T-cell (primary cell): Measurements from ENCODE around the gene USH2A. TPM values are rescaled to one million over a fixed set of nuclear protein-coding genes. Genes with fewer than 3 reads are reported as not detected.

Experiments
- ATAC-seq, 4 experiments: fragments of 200-7000 bp in 3 of 4; fragments of 150-1000 bp in 1 of 4; cut with Tn5 transposase; replicated peaks in 1 of 4; 1 replicate in 3 of 4; 2 replicates in 1 of 4; pipeline ENCODE4 v1.10.0; 2021; ENCODE audit warnings: moderate library complexity in 3 of 4, mild to moderate bottlenecking in 2 of 4, moderate number of reproducible peaks in 1 of 4
- CTCF ChIA-PET, 2 donors: fragments of 300-600 bp; sonication (Branson Sonifier 250); formaldehyde crosslinking; loops; one replicate each; lab custom pipeline; 2022; ENCODE audit warnings: antibody characterized with exemption in 2 of 2; lab: Charles Lee
- POLR2A ChIA-PET, 2 donors: fragments of 300-600 bp; sonication (Branson Sonifier 250); formaldehyde crosslinking; loops; one replicate each; lab custom pipeline; 2022; ENCODE audit warnings: antibody characterized with exemption in 2 of 2; lab: Charles Lee
- DNase-seq, 35 experiments: peaks; one replicate each; pipeline versions ENCODE4 v3.0.0 to v3.0.0-alpha.2; 2013 to 2023
- H3K27ac ChIP-seq: one replicate; pipeline ENCODE4 v1.5.1; 2013; ENCODE audit warnings: low read length
- H3K27me3 ChIP-seq, 2 experiments: replicated peaks in 1 of 2; 1 replicate in 1 of 2; 2 replicates in 1 of 2; pipeline versions ENCODE4 v1.6.1 to v1.7.0; 2013; ENCODE audit warnings: low read length in 1 of 2, mixed read lengths in 1 of 2; ENCODE audit not compliant: control insufficient read depth in 2 of 2, insufficient read depth in 2 of 2; ENCODE audit errors: extremely low read depth in 1 of 2
- H3K36me3 ChIP-seq, 2 donors: 1 replicate in 1 of 2; 2 replicates in 1 of 2; pipeline versions ENCODE4 v1.6.1 to v1.7.0; 2013; ENCODE audit warnings: low read length in 1 of 2; ENCODE audit not compliant: control insufficient read depth in 2 of 2, insufficient read depth in 1 of 2; ENCODE audit errors: extremely low read depth in 1 of 2
- H3K4me1 ChIP-seq, 2 experiments: 1 replicate in 1 of 2; 2 replicates in 1 of 2; pipeline versions ENCODE4 v1.6.1 to v1.7.0; 2013; ENCODE audit warnings: low read length in 2 of 2, mixed read lengths in 1 of 2; ENCODE audit not compliant: insufficient read depth in 2 of 2, control insufficient read depth in 1 of 2; ENCODE audit errors: extremely low read depth in 1 of 2
- H3K4me3 ChIP-seq, 2 donors: 1 replicate in 1 of 2; 2 replicates in 1 of 2; pipeline versions ENCODE4 v1.5.1 to v1.7.0; 2013; ENCODE audit warnings: mild to moderate bottlenecking in 2 of 2, low read length in 1 of 2, moderate library complexity in 1 of 2; ENCODE audit not compliant: control insufficient read depth in 1 of 2; ENCODE audit errors: extremely low read depth in 1 of 2
- H3K9me3 ChIP-seq: 2 replicates; pipeline ENCODE4 v1.7.0; 2013
- H3K27ac Mint-ChIP-seq, 2 donors: one replicate each; pipeline ENCODE4 v1.8.0; 2020 to 2021; ENCODE audit warnings: mild to moderate bottlenecking in 2 of 2, mixed read lengths in 2 of 2
- H3K27me3 Mint-ChIP-seq, 2 donors: one replicate each; pipeline ENCODE4 v1.8.0; 2021 to 2022; ENCODE audit warnings: mixed read lengths in 2 of 2
- H3K36me3 Mint-ChIP-seq: one replicate; pipeline ENCODE4 v1.8.0; 2021; ENCODE audit warnings: mixed read lengths
- H3K4me1 Mint-ChIP-seq, 3 donors: one replicate each; pipeline ENCODE4 v1.8.0; 2020 to 2022; ENCODE audit warnings: mixed read lengths in 3 of 3, mild to moderate bottlenecking in 1 of 3
- H3K4me3 Mint-ChIP-seq, 3 donors: one replicate each; pipeline ENCODE4 v1.8.0; 2020 to 2022; ENCODE audit warnings: mild to moderate bottlenecking in 3 of 3, mixed read lengths in 3 of 3, moderate library complexity in 3 of 3
- H3K9me3 Mint-ChIP-seq, 3 donors: one replicate each; pipeline ENCODE4 v1.8.0; 2020 to 2022; ENCODE audit warnings: mixed read lengths in 3 of 3
- WGBS: methylation state at CpG from one replicate; pipeline ENCODE4 v1.1.5; 2013; ENCODE audit warnings: missing lambda C conversion rate; ENCODE audit not compliant: insufficient coverage; 5-methylcytosine and 5-hydroxymethylcytosine counted together
- total RNA-seq, 35 experiments: library from RNA in 6 of 35; stranded (reverse) in 6 of 35; fragments of 120-200 nt in 1 of 35; gene quantifications; one replicate each; pipeline versions ENCODE4 v1.2.1 to v1.2.4 and lab custom pipeline; 2013 to 2026

The USH2A gene
- total RNA-seq, 5 donors from 2014 or later (not counting 1 experiment from before 2014, with no cell fraction given) = not detected

- Mint-ChIP-seq H3K27me3 (no peaks in the 10 kb centered on the region), H3K9me3 (peaks cover 13 to 22% (median 14%) of the 10 kb centered on the region in 3 donors), H3K36me3 (no peaks in the 10 kb centered on the region), H3K4me1 (no peaks in the 10 kb centered on the region), H3K27ac (no peak overlapping the region), H3K4me3 (no peak overlapping the region)
- WGBS = no CpG with 5 or more reads among the region's 4 CpGs
- H3K4me3 ChIP-seq = no peak overlapping the region
- POLR2A ChIA-PET = no interaction called here
- no peak for ATAC-seq
- no peak for DNase-seq
- CTCF ChIA-PET = no interaction called here
- no peaks in the 10 kb centered on the region for H3K27me3 ChIP-seq
- H3K36me3 ChIP-seq = no peaks in the 10 kb centered on the region
- H3K4me1 ChIP-seq = no peaks in the 10 kb centered on the region
- no peaks in the 10 kb centered on the region for H3K9me3 ChIP-seq
- H3K27ac ChIP-seq = no peak overlapping the region
Measured at GRCh38 chr1:216190438-216190837, 232.8 kb downstream of the USH2A start.

DNA sequence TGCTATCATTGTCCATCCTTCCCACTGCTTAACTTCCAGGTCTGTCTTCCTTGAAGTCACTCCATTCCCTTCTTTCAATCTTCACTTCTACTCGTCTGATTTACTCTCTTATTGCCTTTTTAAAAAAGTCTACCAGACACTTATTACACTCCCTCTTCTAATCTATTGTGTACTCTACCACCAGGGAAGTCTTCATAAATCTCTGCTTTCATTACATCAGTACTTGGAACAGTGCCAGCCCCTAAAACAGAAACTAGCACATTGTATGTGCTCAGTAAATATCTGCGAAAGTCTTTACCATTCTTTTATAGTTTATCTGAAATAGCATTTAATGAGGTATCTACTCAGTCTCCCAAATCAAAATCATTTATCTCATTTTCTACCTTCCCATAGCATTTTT lies 236.4 kb downstream of the USH2A start:
- DNase-seq (no peak), ATAC-seq (no peak)
- no peaks in the 10 kb centered on the region for H3K4me1 ChIP-seq
- H3K4me3 Mint-ChIP-seq = no peak overlapping the region
- H3K27me3 ChIP-seq = no peaks in the 10 kb centered on the region
- H3K9me3 Mint-ChIP-seq = peaks cover 7 to 15% (median 10%) of the 10 kb centered on the region in 3 donors
- H3K36me3 ChIP-seq = no peaks in the 10 kb centered on the region
- no peak overlapping the region for H3K4me3 ChIP-seq
- H3K27ac ChIP-seq = no peak overlapping the region
- no peaks in the 10 kb centered on the region for H3K4me1 Mint-ChIP-seq
- WGBS = 56% methylated on average over 1 of the region's 2 CpGs
- POLR2A ChIA-PET = no interaction called here
- H3K27me3 Mint-ChIP-seq = no peaks in the 10 kb centered on the region
- H3K36me3 Mint-ChIP-seq = no peaks in the 10 kb centered on the region
- H3K27ac Mint-ChIP-seq = no peak overlapping the region
- CTCF ChIA-PET = no interaction called here
- no peaks in the 10 kb centered on the region for H3K9me3 ChIP-seq

GRCh38 chr1:216186141-216186540 lies 237.1 kb downstream of the USH2A start:
- Histone ChIP-seq H3K27me3 (no peaks in the 10 kb centered on the region), H3K36me3 (no peaks in the 10 kb centered on the region), H3K27ac (no peak overlapping the region), H3K9me3 (no peaks in the 10 kb centered on the region), H3K4me1 (no peaks in the 10 kb centered on the region), H3K4me3 (no peak overlapping the region)
- Mint-ChIP-seq H3K36me3 (no peaks in the 10 kb centered on the region), H3K27ac (no peak overlapping the region), H3K9me3 (peaks cover 7 to 15% (median 10%) of the 10 kb centered on the region in 3 donors), H3K4me3 (no peak overlapping the region), H3K27me3 (no peaks in the 10 kb centered on the region), H3K4me1 (no peaks in the 10 kb centered on the region)
- WGBS = 71% methylated on average over 1 of the region's 2 CpGs
- CTCF ChIA-PET = no interaction called here
- no peak for ATAC-seq
- DNase-seq = no peak
- POLR2A ChIA-PET = no interaction called here

DNA sequence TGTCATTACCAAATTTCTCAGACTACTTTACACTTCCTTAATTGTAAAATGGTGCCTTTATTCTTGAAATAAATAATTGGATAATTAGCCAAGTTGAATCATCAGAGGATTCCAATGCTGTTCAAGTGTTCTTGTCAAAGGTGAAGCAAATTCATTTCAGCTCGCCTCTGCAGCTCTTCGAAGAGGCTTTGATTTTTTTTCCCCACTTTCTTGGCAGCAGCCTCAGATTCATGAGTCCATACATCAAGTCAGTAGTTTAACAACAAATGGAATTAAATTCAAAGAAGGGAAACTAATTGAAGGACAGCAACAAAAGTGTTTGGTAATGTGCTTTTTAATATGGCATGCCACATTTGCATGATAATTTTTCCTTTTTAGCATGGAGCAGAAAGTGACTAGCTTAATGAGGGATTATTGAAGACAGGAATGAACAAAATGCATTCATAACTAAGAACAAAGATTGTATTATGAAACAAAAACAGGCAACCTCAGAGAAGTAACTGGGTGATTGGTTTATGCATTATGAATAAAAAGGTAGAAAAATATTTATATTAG lies 239.0 kb downstream of the USH2A start:
- DNase-seq = no peak
- no peak overlapping the region for H3K4me3 Mint-ChIP-seq
- ATAC-seq = no peak
- no peaks in the 10 kb centered on the region for H3K4me1 Mint-ChIP-seq
- H3K27ac Mint-ChIP-seq = no peak overlapping the region
- no peaks in the 10 kb centered on the region for H3K9me3 ChIP-seq
- no peaks in the 10 kb centered on the region for H3K27me3 Mint-ChIP-seq
- ChIA-PET POLR2A (no interaction called here), CTCF (no interaction called here)
- H3K36me3 ChIP-seq = no peaks in the 10 kb centered on the region
- no peaks in the 10 kb centered on the region for H3K27me3 ChIP-seq
- no peaks in the 10 kb centered on the region for H3K4me1 ChIP-seq
- H3K4me3 ChIP-seq = no peak overlapping the region
- H3K27ac ChIP-seq = no peak overlapping the region
- no peaks in the 10 kb centered on the region for H3K36me3 Mint-ChIP-seq
- 83% methylated on average over 2 of the region's 2 CpGs for WGBS
- H3K9me3 Mint-ChIP-seq = peaks cover 8 to 11% (median 10%) of the 10 kb centered on the region in 3 donors

DNA sequence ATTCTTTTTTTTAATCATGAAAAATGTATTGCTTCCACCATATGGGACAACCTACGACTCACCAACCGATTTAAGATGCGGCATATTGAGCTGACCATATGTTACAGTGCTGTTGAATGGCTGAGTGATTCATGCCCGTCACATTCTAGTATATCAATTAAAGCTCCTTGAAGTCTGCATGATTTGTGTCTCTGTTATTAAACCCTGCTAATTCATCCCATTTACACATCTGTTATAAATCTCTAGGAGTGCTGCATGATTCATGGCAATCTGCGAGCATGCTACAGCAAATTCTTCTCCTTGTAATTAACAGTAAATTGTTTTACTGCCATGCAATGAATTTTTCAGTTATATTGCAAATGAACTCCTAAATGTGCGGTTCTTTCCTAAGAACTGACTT lies 239.8 kb downstream of the USH2A start:
- Histone ChIP-seq H3K4me1 (no peaks in the 10 kb centered on the region), H3K27me3 (no peaks in the 10 kb centered on the region), H3K4me3 (no peak overlapping the region), H3K27ac (no peak overlapping the region), H3K36me3 (no peaks in the 10 kb centered on the region), H3K9me3 (no peaks in the 10 kb centered on the region)
- ChIA-PET POLR2A (interaction anchor here in 1 of 2 donors (0.7 kb wide), 1 partner anchor 64 kb away, joined by 3 read pairs; no protein-coding TSS in a partner anchor), CTCF (no interaction called here)
- H3K4me1 Mint-ChIP-seq = no peaks in the 10 kb centered on the region
- no peaks in the 10 kb centered on the region for H3K27me3 Mint-ChIP-seq
- no peak overlapping the region for H3K27ac Mint-ChIP-seq
- ATAC-seq = no peak
- no peak overlapping the region for H3K4me3 Mint-ChIP-seq
- no peaks in the 10 kb centered on the region for H3K36me3 Mint-ChIP-seq
- no peak for DNase-seq
- peaks cover 8 to 11% (median 10%) of the 10 kb centered on the region in 3 donors for H3K9me3 Mint-ChIP-seq
- no CpG with 5 or more reads among the region's 6 CpGs for WGBS

GRCh38 chr1:216183007-216183406 lies 240.2 kb downstream of the USH2A start:
- Mint-ChIP-seq H3K4me3 (no peak overlapping the region), H3K27ac (no peak overlapping the region), H3K9me3 (peaks cover 6 to 8% (median 7%) of the 10 kb centered on the region in 3 donors), H3K4me1 (no peaks in the 10 kb centered on the region), H3K27me3 (no peaks in the 10 kb centered on the region), H3K36me3 (no peaks in the 10 kb centered on the region)
- Histone ChIP-seq H3K27ac (no peak overlapping the region), H3K9me3 (no peaks in the 10 kb centered on the region), H3K4me3 (no peak overlapping the region), H3K4me1 (no peaks in the 10 kb centered on the region), H3K36me3 (no peaks in the 10 kb centered on the region), H3K27me3 (no peaks in the 10 kb centered on the region)
- ChIA-PET POLR2A (interaction anchor here in 1 of 2 donors (0.7 kb wide), 1 partner anchor 64 kb away, joined by 3 read pairs; no protein-coding TSS in a partner anchor), CTCF (no interaction called here)
- 39% methylated on average over 2 of the region's 4 CpGs for WGBS
- no peak for DNase-seq
- ATAC-seq = no peak
